Cerebellar cortex (tissue), 1 donor: ENCODE data around the gene OTUD1.

ENCODE experiments used
- DNase-seq: peaks from one replicate; pipeline ENCODE4 v3.0.0-alpha.2; 2015; ENCODE audit warnings: low spot score

Gene OTUD1

DNA sequence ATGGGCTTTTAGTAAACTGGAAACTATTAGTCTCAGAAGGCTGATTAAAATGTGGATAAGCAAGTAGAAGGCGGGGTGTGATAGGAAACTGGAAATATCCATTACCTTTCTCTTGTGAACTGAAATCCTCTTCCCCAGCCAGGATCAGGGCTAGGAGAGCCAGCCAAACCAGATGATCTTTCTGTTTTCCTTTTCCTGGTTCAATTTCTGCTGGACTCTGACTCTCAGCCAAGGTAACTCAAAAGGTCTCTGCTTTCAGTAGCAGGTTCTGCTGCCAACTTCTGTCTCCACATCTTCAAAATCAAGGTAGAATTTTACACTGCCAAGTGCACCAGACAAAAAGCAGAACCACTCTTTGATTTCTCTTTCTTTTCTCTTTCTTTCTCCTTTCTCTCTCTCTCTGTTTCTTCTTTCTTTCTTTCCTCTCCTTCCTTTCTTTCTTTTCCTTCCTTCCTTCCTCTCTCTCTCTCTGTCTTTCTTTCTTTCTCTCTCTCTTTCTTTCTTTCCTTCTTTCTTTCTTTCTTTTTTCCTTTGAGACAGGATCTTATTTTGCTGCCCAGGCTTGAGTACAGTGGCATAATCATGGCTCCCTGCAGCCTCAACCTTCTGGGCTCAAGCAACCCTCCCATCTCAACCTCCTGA is 30.8 kb downstream of the OTUD1 start:
- no peak for DNase-seq

DNA sequence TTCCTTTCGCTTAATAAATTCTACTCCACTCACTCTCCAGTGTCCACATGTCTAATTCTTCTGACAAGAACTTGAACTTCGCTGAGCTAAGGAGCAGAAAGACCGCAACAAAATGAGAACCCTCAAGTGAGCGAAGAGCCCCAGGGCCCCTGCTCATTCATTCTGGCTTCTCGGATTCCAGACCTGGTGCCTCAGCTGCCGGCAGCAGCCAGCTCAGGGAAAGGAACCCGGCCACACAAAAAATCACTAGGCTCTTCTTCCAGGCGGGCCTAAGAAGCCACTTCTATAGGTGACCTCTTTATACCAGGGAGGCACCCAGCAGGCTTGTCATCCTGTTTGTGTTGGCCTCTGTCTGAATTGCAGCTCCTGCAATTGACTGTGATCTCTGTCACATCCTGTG is 33.3 kb downstream of the OTUD1 start:
- DNase-seq: no peak

DNA sequence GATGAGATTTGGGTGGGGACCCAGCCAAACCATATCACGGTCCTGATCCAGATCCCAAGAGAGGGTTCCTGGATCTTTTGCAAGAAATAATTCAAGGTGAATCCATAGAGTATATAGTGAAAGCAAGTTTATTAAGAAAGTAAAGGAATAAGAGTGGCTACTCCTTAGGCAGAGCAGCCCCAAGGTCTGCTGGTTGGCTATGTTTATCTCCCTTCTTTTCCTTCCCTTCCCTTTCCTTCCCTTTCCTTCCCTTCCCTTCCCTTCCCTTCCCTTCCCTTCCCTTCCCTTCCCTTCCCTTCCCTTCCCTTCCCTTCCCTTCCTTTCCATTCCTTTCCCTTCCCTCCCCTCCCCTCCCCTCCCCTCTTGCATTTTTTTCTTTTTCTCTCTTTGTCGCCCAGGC is 35.2 kb downstream of the OTUD1 start:
- DNase-seq: no peak

DNA sequence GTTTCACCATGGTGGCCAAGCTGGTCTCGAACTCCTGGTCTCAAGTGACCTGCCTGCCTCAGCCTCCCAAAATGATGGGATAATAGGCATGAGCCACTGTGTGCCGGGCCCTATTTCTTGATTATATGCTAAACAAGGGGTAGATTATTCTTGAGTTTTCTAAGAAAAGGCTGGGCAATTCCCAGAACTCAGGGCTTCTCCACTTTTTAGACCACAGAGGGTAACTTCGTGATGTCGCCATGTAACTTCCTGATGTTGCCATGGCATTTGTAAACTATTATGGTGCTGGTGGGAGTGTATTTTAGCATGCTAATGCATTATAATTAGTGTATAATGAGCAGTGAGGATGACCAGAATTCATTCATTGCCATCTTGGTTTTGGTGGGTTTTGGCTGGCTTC is 35.8 kb downstream of the OTUD1 start:
- DNase-seq: no peak

DNA sequence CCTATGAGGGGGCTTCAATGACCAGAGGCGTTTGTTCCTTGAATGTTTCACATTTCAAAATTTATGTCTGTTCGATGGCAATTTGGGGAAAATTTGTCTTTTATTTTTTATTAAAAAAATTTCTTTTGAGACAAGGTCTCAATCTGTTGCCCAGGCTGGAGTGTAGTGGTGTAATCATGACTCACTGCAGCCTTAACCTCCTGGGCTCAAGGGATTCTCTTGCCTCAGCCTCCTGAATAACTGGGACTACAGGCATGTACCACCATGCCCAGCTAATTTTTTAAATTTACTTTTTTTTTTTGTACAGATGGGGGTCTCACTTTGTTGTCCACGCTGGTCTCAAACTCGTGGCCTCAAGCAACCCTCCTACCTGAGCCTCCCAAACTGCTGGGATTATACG is 39.7 kb downstream of the OTUD1 start:
- DNase-seq: no peak

DNA sequence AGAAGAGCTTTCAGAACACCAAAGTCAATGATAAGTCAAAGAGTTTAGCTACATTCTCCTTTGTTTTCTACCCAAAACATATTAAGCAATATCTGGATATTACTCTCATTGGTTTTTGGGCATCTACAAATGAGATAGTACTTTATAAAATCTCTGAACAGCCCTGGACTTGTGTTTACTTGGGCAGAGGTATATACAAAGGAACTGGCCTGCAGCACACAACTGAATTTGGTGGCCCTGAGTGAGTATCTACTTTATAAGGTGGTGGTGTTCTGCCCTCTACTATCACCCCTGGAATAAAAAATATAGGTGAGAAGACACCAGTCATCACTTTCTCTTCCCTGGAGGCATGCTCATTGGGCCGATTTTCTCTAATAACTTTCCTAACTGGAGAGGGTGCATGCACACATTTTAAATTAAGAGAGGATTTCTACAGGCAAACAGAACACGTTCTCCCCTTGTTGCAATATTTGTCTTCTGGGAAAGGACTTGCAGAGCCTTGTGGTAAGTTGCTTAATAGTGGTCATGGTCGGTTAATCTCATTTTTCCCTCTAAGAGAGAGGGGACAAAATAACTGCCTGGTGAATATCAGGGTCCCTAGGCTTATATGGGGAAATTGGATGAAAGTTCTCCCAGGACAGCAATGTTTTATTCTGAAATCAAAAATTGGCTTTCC is 41.1 kb downstream of the OTUD1 start:
- no peak for DNase-seq

DNA sequence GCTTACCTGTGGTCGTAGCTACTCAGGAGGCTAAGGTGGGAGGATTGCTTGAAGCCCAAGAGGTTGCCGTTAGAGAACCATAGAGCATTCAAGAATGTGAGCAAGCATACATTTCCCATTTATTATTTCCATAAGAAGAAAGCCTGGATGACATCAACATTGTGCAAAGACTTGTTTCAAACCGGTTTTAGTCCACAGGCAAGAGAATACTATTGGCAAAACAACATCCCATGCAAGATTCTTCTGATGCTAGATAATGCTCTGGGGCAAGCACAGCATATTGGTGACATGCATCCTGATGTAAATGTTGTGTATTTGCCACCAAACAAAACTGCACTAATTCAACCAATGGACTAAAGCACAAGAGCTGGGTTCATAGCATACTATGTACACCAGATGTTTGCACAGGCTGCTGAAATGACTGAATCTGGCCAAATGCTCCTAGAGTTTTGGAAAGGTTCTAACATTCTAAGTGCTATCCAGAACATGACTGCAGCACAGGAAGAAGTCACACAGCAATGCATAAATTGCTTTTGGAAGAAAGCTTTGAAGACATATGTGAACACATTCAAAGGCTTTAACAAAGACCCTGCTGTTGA is 42.6 kb downstream of the OTUD1 start:
- DNase-seq: no peak

DNA sequence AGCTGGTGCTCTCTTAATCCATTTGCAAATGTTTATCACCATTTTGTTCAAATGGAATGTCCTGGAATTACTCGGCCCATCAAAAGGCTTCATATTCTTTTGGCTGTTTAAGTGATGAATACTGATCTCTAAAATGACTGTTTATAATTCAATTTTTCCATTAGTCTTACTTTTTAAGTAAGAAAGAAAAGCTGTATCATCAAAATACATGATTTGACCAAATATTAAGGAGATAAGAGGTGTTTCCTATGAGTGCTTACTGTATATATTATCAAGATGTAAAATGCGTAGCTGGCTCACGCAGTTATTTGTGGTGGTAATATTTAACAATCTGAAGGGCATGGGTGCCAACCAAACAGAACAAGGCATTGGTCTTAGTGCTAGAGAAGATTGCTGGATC is 51.2 kb downstream of the OTUD1 start:
- DNase-seq: no peak
